Left ventricle myocardium inferior (tissue), 1 donor: ENCODE results near the gene RXRG. TPM values are rescaled to one million over a fixed set of nuclear protein-coding genes. Genes with fewer than 3 reads are reported as not detected.

Experiments used
- DNase-seq: peaks from one replicate; pipeline ENCODE4 v3.0.0-alpha.2; 2020
- H3K27ac ChIP-seq: fragments of 200-600 bp; replicated peaks from 2 replicates; pipeline ENCODE4 v1.8.0; 2021
- H3K27me3 ChIP-seq: fragments of 200-600 bp; 2 replicates; pipeline ENCODE4 v1.8.0; 2021; ENCODE audit warnings: low read depth
- H3K36me3 ChIP-seq: fragments of 200-600 bp; 2 replicates; pipeline ENCODE4 v1.8.0; 2021
- H3K4me1 ChIP-seq: fragments of 200-600 bp; 2 replicates; pipeline ENCODE4 v1.8.0; 2021
- H3K4me3 ChIP-seq: fragments of 200-600 bp; 2 replicates; pipeline ENCODE4 v1.8.0; 2021; ENCODE audit warnings: mild to moderate bottlenecking, moderate library complexity
- H3K9me3 ChIP-seq: fragments of 200-600 bp; replicated peaks from 2 replicates; pipeline ENCODE4 v1.8.0; 2021
- intact Hi-C: fragments of 100-400 bp; cut with micrococcal nuclease; formaldehyde crosslinking; loops from one replicate; pipeline ENCODE4 v1.11.0; 2022
- total RNA-seq: library from RNA; stranded (reverse); fragmentation: NEBNext Ultra II Directional; extraction: Animal tissue kit (Norgen Biotek cat#: 25700); gene quantifications from one replicate; pipeline ENCODE4 v1.2.1, GENCODE V29; 2021
- TF ChIP-seq, protein P1 (sequence below): fragments of 200-600 bp; IDR thresholded peaks from 2 replicates; pipeline ENCODE4 v1.8.0; 2021; ENCODE audit warnings: antibody characterized with exemption, mild to moderate bottlenecking, borderline replicate concordance
- donor health status: DM: no; HTN: yes; CAD: no; lungs with severe emphysema.

The RXRG gene
- total RNA-seq, 1 donor from 2014 or later, result 9.3 TPM

DNA sequence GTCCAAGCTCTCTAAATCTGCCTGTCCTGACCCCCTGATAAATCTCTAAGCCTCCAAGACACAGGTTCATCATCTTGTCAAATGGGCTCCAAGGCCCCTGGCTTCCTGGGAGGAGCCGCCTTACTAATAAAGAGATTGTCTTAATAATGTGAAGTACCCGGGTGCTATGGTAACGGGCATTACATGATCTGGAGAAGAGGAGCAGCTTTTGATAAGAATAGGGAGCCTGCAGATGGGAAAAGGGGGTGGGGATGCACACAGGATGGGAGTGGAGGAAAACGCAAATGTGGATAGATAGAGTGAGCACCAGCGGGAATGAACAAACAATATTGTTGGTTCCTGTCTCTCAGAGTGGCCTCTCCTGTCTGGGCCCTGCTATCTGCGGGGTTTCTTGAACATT lies 11.9 kb upstream of the RXRG start:
- Histone ChIP-seq H3K27me3 (no peaks in the 10 kb centered on the region), H3K36me3 (no peaks in the 10 kb centered on the region), H3K4me3 (no peak overlapping the region), H3K27ac (no peak overlapping the region), H3K9me3 (no peaks in the 10 kb centered on the region), H3K4me1 (peaks cover 14% of the 10 kb centered on the region)
- DNase-seq, result no peak
- TF ChIP-seq, protein P1, sequence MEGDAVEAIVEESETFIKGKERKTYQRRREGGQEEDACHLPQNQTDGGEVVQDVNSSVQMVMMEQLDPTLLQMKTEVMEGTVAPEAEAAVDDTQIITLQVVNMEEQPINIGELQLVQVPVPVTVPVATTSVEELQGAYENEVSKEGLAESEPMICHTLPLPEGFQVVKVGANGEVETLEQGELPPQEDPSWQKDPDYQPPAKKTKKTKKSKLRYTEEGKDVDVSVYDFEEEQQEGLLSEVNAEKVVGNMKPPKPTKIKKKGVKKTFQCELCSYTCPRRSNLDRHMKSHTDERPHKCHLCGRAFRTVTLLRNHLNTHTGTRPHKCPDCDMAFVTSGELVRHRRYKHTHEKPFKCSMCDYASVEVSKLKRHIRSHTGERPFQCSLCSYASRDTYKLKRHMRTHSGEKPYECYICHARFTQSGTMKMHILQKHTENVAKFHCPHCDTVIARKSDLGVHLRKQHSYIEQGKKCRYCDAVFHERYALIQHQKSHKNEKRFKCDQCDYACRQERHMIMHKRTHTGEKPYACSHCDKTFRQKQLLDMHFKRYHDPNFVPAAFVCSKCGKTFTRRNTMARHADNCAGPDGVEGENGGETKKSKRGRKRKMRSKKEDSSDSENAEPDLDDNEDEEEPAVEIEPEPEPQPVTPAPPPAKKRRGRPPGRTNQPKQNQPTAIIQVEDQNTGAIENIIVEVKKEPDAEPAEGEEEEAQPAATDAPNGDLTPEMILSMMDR, result no peak
- intact Hi-C loops, result no loop called here

DNA sequence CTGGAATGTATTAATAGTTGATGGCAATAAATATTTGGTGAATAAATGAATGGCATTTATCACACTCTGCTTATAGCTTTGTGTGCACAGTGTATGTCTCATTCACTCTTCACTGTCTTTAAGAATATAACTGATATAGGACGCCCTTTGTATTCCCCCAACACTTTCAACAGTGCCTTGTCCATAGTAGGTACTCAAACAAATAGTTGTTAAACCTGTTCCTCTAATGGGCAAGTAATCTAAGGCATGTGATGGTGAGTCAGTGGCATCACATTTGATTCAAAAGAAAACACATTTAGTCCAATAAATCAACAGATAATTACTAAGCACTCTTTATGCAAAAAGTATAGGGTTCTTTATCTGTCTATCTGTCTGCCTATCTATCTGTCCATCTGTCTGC lies 11.2 kb upstream of the RXRG start:
- no peak overlapping the region for H3K27ac ChIP-seq
- intact Hi-C loops, result no loop called here
- H3K4me1 ChIP-seq, result peaks cover 16% of the 10 kb centered on the region
- DNase-seq, result no peak
- H3K36me3 ChIP-seq, result no peaks in the 10 kb centered on the region
- TF ChIP-seq, protein P1, result no peak
- no peaks in the 10 kb centered on the region for H3K27me3 ChIP-seq
- no peak overlapping the region for H3K4me3 ChIP-seq
- no peaks in the 10 kb centered on the region for H3K9me3 ChIP-seq

DNA sequence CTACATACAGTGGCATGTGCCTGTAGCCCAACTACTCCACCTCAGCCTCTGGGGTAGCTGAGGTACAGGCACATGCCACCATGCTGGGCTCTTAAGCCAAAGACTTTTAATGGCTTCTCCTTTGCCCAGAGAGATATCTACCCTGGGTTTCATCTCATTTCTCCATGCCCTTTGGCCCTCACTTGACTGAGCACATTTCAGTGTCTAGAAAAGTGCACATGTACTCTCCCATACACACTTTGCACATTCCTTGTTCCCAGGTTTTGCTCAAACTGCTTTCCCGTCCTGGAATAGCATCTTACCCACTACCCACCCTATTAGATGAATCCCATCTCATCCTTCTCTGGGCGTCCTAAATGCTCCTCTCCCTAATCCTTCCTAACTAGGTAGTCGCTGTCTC lies 10.2 kb upstream of the RXRG start:
- Histone ChIP-seq H3K4me1 (peaks cover 16% of the 10 kb centered on the region), H3K4me3 (no peak overlapping the region), H3K9me3 (no peaks in the 10 kb centered on the region), H3K27me3 (no peaks in the 10 kb centered on the region), H3K36me3 (no peaks in the 10 kb centered on the region), H3K27ac (no peak overlapping the region)
- TF ChIP-seq, protein P1, result no peak
- no peak for DNase-seq
- intact Hi-C loops, result no loop called here

DNA sequence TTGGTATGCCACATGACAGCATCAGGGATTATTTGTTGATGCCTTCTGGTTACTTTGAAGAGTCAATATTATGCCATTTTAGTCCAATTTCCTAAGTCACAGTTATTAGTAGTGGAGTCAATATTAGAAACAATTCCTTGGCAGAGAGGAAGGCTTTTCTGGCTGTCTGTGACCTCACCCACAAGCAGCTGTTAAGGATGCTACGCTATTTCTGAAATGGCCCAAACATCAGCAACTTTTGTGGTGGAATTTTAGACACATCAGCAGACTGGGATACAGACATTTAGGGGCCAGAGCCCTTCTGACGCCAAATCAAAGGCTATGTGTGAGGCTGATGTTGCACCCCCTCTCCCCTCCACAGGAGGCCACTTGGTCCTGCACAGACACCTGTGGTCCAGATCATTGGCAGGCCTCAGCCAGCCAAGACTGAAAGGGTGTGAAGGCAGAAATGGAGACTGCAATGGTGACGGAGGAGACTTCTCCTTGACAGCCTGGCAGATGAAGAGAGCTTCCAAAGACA lies 9.2 kb upstream of the RXRG start:
- intact Hi-C loops, result no loop called here
- no peak overlapping the region for H3K27ac ChIP-seq
- no peaks in the 10 kb centered on the region for H3K9me3 ChIP-seq
- no peaks in the 10 kb centered on the region for H3K36me3 ChIP-seq
- no peaks in the 10 kb centered on the region for H3K27me3 ChIP-seq
- H3K4me1 ChIP-seq, result peaks cover 16% of the 10 kb centered on the region
- TF ChIP-seq, protein P1, result no peak
- no peak overlapping the region for H3K4me3 ChIP-seq
- no peak for DNase-seq

DNA sequence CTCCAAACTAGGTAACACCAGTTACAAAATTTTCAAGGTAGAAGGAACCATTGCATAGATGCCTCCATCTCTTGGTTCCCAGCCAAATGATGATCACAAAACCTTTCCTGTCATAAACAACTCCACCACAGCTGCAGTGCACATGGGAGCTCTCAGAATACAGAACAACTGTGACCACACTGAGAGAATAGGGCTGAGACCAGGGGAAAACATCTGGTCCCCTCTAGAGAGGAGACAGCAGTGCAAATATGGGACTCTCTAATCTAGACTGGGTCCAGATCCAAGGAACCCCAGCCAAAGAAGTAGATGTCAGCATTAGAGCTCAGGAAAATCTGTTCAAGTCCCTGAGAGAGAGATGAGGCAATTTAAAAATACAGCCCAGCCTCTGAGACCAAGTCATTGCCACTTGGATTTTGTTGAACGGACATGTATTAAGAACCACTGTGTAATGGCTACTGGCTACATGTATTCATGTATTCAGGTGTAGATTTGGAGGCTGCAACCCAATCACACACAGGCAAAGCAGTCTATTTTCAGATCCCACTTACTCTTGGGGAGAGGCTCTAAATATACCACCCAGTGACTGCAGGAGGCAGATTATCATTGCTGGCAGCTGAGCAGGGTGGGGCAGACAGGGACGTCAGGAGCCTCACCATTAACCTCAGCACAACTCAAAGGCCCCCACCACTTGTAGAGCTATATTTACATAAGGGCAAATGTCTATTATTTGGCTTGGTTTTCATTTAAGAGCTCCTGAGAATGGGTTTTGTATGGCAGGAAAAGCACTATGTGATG lies 7.6 kb upstream of the RXRG start:
- DNase-seq, result peak; percentile 27
- Histone ChIP-seq H3K27me3 (no peaks in the 10 kb centered on the region), H3K4me1 (peaks cover 16% of the 10 kb centered on the region), H3K36me3 (no peaks in the 10 kb centered on the region), H3K9me3 (no peaks in the 10 kb centered on the region), H3K27ac (peak overlapping the region; percentile 74), H3K4me3 (no peak overlapping the region)
- intact Hi-C loops, result no loop called here
- TF ChIP-seq, protein P1, result peak; percentile 33
